Brain microvascular endothelial cell (primary cell): ENCODE measurements around the gene PRR19.
"Not testable (repeated sequence)": the region's sequence is repeated elsewhere in the genome, so short reads cannot be mapped to it uniquely, and the experiment has no call there.

Experiments used
- DNase-seq: peaks from one replicate; pipeline ENCODE4 v3.0.0-alpha.2; 2020
- H3K27ac ChIP-seq: fragments of 250-450 bp; sonication (Bioruptor Pico); 2 replicates; pipeline ENCODE4 v1.5.1; 2020; ENCODE audit warnings: mild to moderate bottlenecking, moderate library complexity
- H3K27me3 ChIP-seq: fragments of 250-450 bp; sonication (Bioruptor Pico); replicated peaks from 2 replicates; pipeline ENCODE4 v1.5.1; 2020; ENCODE audit warnings: mild to moderate bottlenecking
- H3K36me3 ChIP-seq: fragments of 250-450 bp; sonication (Bioruptor Pico); replicated peaks from 2 replicates; pipeline ENCODE4 v1.5.1; 2020; ENCODE audit warnings: mild to moderate bottlenecking
- H3K4me3 ChIP-seq: 2 replicates; pipeline ENCODE4 v1.5.1; 2011; ENCODE audit warnings: low read depth, mild to moderate bottlenecking, control low read depth, low read length, moderate library complexity
- CTCF ChIP-seq: IDR thresholded peaks from 2 replicates; pipeline ENCODE4 v1.5.1; 2011; ENCODE audit warnings: low read depth, mild to moderate bottlenecking, moderate library complexity, low read length, control low read depth, inconsistent platforms; ENCODE audit errors: missing control alignments
- in situ Hi-C: cut with HindIII; loops from 2 replicates; pipeline ENCODE4 v1.10.0; 2017; ENCODE audit warnings: low sequenced_read_pairs, low pct_ligation_motif_present

Gene PRR19

GRCh38 chr19:42326969-42327368 is 25.0 kb downstream of the PRR19 start:
- no peak for DNase-seq
- no peak overlapping the region for H3K27ac ChIP-seq
- peaks cover 19% of the 10 kb centered on the region for H3K27me3 ChIP-seq
- H3K4me3 ChIP-seq = no peak overlapping the region
- no peaks in the 10 kb centered on the region for H3K36me3 ChIP-seq
- no peak for TF ChIP-seq CTCF
- in situ Hi-C loops = no loop called here

- H3K4me3 ChIP-seq = no peak overlapping the region
- TF ChIP-seq CTCF = no peak
- DNase-seq = no peak
Observed at GRCh38 chr19:42327381-42327780, 25.4 kb downstream of the PRR19 start.

GRCh38 chr19:42328106-42328505 is 26.2 kb downstream of the PRR19 start:
- DNase-seq = no peak
- Histone ChIP-seq H3K27me3 (peaks cover 15% of the 10 kb centered on the region), H3K4me3 (no peak overlapping the region), H3K36me3 (no peaks in the 10 kb centered on the region), H3K27ac (no peak overlapping the region)
- TF ChIP-seq CTCF = no peak
- in situ Hi-C loops = no loop called here

More at GRCh38 chr19:42327381-42327780, 25.4 kb downstream of the PRR19 start:
- no peak overlapping the region for H3K27ac ChIP-seq
- peaks cover 18% of the 10 kb centered on the region for H3K27me3 ChIP-seq
- in situ Hi-C loops = no loop called here
- no peaks in the 10 kb centered on the region for H3K36me3 ChIP-seq

- no peak for TF ChIP-seq CTCF
- Histone ChIP-seq H3K36me3 (no peaks in the 10 kb centered on the region), H3K27me3 (peaks cover 8% of the 10 kb centered on the region), H3K4me3 (no peak overlapping the region), H3K27ac (no peak overlapping the region)
- in situ Hi-C loops = no loop called here
- DNase-seq = no peak
Observed at GRCh38 chr19:42328854-42329253, 26.9 kb downstream of the PRR19 start.

GRCh38 chr19:42330241-42330711 is 28.3 kb downstream of the PRR19 start:
- Histone ChIP-seq H3K4me3 (no peak overlapping the region), H3K36me3 (no peaks in the 10 kb centered on the region), H3K27me3 (no peaks in the 10 kb centered on the region), H3K27ac (no peak overlapping the region)
- no peak for DNase-seq
- in situ Hi-C loops = no loop called here
- TF ChIP-seq CTCF = no peak

- H3K4me3 ChIP-seq, H3K27ac ChIP-seq, DNase-seq, in situ Hi-C loops, H3K27me3 ChIP-seq, H3K36me3 ChIP-seq: not testable (repeated sequence)
Observed at GRCh38 chr19:42331333-42331732, 29.4 kb downstream of the PRR19 start.
